ENCODE data around the gene CD72. TPM values are rescaled to one million over a fixed set of nuclear protein-coding genes. Genes with fewer than 3 reads are reported as not detected.

Gene CD72
- total RNA-seq, 1 experiment from 2014 or later = not detected

DNA sequence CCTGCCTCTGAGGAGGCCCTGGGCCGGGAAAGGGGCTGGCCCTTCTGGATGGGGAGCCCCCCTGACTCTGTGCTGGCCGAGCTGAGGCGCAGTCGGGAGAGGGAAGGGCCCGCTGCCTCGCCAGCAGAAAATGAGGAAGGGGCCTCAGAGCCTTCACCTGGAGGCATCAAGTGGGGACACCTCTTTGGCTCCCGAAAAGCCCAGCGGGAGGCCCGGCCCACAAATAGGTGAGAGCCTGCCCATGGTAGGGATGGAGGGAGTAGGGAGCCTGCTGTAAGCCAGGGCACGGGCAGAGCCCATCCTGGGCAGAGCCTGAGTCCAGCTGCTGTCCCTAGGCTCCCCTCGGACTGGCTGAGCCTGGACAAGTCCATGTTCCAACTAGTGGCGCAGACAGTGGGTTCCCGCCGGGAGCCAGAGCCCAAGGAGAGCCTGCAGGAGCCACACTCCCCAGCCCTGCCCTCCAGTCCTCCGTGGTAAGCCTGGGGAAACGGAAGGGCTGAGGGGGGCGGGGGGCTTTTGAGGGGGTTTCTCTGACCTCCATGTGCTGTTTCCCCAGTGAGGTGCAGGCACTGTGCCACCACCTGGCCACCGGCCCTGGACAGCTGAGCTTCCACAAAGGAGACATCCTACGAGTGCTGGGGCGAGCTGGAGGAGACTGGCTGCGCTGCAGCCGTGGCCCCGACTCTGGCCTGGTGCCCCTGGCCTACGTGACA lies 57.4 kb downstream of the CD72 start:
- DNase-seq (ENCODE audit: extremely low read depth, low read depth) = no peak

Small RNA genes within 50 kb of the gene (small RNA-seq; reads per million reads assigned to genes)
- gene MIR4667 (0 reads per million in 2 experiments), gene RMRP (0 reads per million in 2 experiments), gene RPS29P17 (0.02 to 0.12 reads per million in 2 experiments)

Other genes starting within 250 kb of the CD72 start
- gene RUSC2, start 128.3 kb downstream of the CD72 start, total RNA-seq (2014; rRNA removed; shearing (Covaris generic)) = 10.1 and 10.9 TPM in 2 replicates
- gene TESK1, start 13.2 kb downstream of the CD72 start, total RNA-seq (2014; rRNA removed; shearing (Covaris generic)) = 7.8 and 8.5 TPM in 2 replicates
- not detected in 2 replicates for gene SIT1, start 32.5 kb upstream of the CD72 start, total RNA-seq (2014; rRNA removed; shearing (Covaris generic))
- gene RMRP, start 39.6 kb upstream of the CD72 start, total RNA-seq (2014; rRNA removed; shearing (Covaris generic)) = 9,964 and 10,171 TPM in 2 replicates
- gene CCDC107, start 39.9 kb upstream of the CD72 start, total RNA-seq (2014; rRNA removed; shearing (Covaris generic)) = 6.3 and 8.4 TPM in 2 replicates
- 5.0 and 7.5 TPM in 2 replicates for gene ARHGEF39, start 46.8 kb upstream of the CD72 start, total RNA-seq (2014; rRNA removed; shearing (Covaris generic))
- 10.1 and 13.7 TPM in 2 replicates for gene CA9, start 55.5 kb upstream of the CD72 start, total RNA-seq (2014; rRNA removed; shearing (Covaris generic))
- gene TPM2, start 71.5 kb upstream of the CD72 start, total RNA-seq (2014; rRNA removed; shearing (Covaris generic)) = 36.3 and 40.7 TPM in 2 replicates
- gene TLN1, start 113.8 kb upstream of the CD72 start, total RNA-seq (2014; rRNA removed; shearing (Covaris generic)) = 44.8 TPM in 2 replicates
- 22.4 and 24.5 TPM in 2 replicates for gene CREB3, start 114.3 kb upstream of the CD72 start, total RNA-seq (2014; rRNA removed; shearing (Covaris generic))
- gene GBA2, start 130.8 kb upstream of the CD72 start, total RNA-seq (2014; rRNA removed; shearing (Covaris generic)) = 19.8 and 24.0 TPM in 2 replicates
- 13.0 and 15.0 TPM in 2 replicates for gene RGP1, start 130.9 kb upstream of the CD72 start, total RNA-seq (2014; rRNA removed; shearing (Covaris generic))
- gene MSMP, start 135.9 kb upstream of the CD72 start, total RNA-seq (2014; rRNA removed; shearing (Covaris generic)) = 1.1 TPM in 1 of 2 replicates, not detected in the other
- gene NPR2, start 173.2 kb upstream of the CD72 start, total RNA-seq (2014; rRNA removed; shearing (Covaris generic)) = 1.7 and 7.0 TPM in 2 replicates
- gene SPAG8, start 193.8 kb upstream of the CD72 start, total RNA-seq (2014; rRNA removed; shearing (Covaris generic)) = 0.14 and 0.47 TPM in 2 replicates
- gene HINT2, start 196.6 kb upstream of the CD72 start, total RNA-seq (2014; rRNA removed; shearing (Covaris generic)) = 18.2 and 22.8 TPM in 2 replicates
- gene FAM221B, start 210.3 kb upstream of the CD72 start, total RNA-seq (2014; rRNA removed; shearing (Covaris generic)) = not detected in 2 replicates
- 1.2 and 1.4 TPM in 2 replicates for gene TMEM8B, start 210.8 kb upstream of the CD72 start, total RNA-seq (2014; rRNA removed; shearing (Covaris generic))